Measurements from ENCODE around the gene TBC1D9B. TPM values are rescaled to one million over a fixed set of nuclear protein-coding genes. Genes with fewer than 3 reads are reported as not detected.

The TBC1D9B gene
- total RNA-seq, 1 experiment from 2014 or later, result 127 TPM

GRCh38 chr5:179840321-179840720 lies 67.4 kb downstream of the TBC1D9B start (continued):
- no peak for TF ChIP-seq ZBTB33 (IDR thresholded peaks at IDR 0.05; ENCODE audit: extremely low read depth, insufficient replicate concordance, low read length)
- no peak for TF ChIP-seq ELF1 (IDR thresholded peaks at IDR 0.05; ENCODE audit: borderline replicate concordance, low read depth)
- no peak for TF ChIP-seq EZH2 (IDR thresholded peaks at IDR 0.05)
- TF ChIP-seq POLR2AphosphoS5 (IDR thresholded peaks at IDR 0.05; ENCODE audit: low read depth, low read length), result no peak

- ChIA-PET RAD21 (ENCODE audit: low non-redundant PET in 1 of 2, low total read pairs in 2 of 2, uncharacterized antibody in 2 of 2, unreplicated experiment in 2 of 2) (no interaction called here), POLR2A (interaction anchor here (1.0 kb wide), 1 partner anchor 9 kb away, joined by 3 read pairs; no protein-coding TSS in a partner anchor), CTCF (no interaction called here)
- ATAC-seq, result peak; percentile 33
- Histone ChIP-seq H3K4me1 (ENCODE audit: control insufficient read depth in 1 of 2, insufficient read depth in 2 of 2, low read length in 2 of 2) (no peaks in the 10 kb centered on the region), H3K9ac (ENCODE audit: low read length) (no peak overlapping the region), H3K36me3 (ENCODE audit: control insufficient read depth in 1 of 2, insufficient read depth in 2 of 2, low read length in 2 of 2) (peaks cover 20 to 26% of the 10 kb centered on the region in 2 experiments; a peak in 3 of 4 replicates), H3K4me3 (replicated peaks in 1 of 2; ENCODE audit: low read depth in 1 of 2, low read length in 2 of 2) (no peak overlapping the region), H3K27me3 (ENCODE audit: insufficient read depth, low read length) (no peaks in the 10 kb centered on the region), H3K4me2 (ENCODE audit: low read length) (no peak overlapping the region), H4K20me1 (ENCODE audit: insufficient read depth) (peaks cover 4% of the 10 kb centered on the region; the same call in 1 of the 2 replicates), H2AFZ (ENCODE audit: low read depth, low read length, poor library complexity, severe bottlenecking) (no peak overlapping the region), H3K9me2 (ENCODE audit: insufficient read depth) (no peaks in the 10 kb centered on the region), H3K79me2 (ENCODE audit: insufficient read depth, low read length) (no peaks in the 10 kb centered on the region), H3K27ac (ENCODE audit: low read depth, low read length) (peak overlapping the region; percentile 43; the same call in 1 of the 2 replicates), H3K9me3 (ENCODE audit: control insufficient read depth in 1 of 2, insufficient read depth in 1 of 2, low read depth in 1 of 2, low read length in 2 of 2) (no peaks in the 10 kb centered on the region)
- BruUV-seq (replicated peaks), result no TSS peak
- intact Hi-C loops (cut with micrococcal nuclease), result no loop called here
- no peak for DNase-seq (ENCODE audit: low read depth, low spot score)
- peak; percentile 17 for TF ChIP-seq TCF7L2 (IDR thresholded peaks at IDR 0.05; ENCODE audit: borderline replicate concordance, extremely low read depth, insufficient read depth, insufficient read length)
- peak; percentile 52; the same call in 1 of the 2 replicates for TF ChIP-seq POLR2AphosphoS5 (IDR thresholded peaks at IDR 0.05; ENCODE audit: low read depth, low read length)
- TF ChIP-seq EGR1 (IDR thresholded peaks at IDR 0.05; ENCODE audit: low read depth), result no peak
Measured at GRCh38 chr5:179839328-179840256, 68.1 kb downstream of the TBC1D9B start.

Data from HCT116 (cell line).